ENCODE measurements around the gene GJA4.
A peak's percentile ranks its signal among the peaks of the same experiment; 100 is the strongest.
"Not testable (repeated sequence)": the region's sequence is repeated elsewhere in the genome, so short reads cannot be mapped to it uniquely, and the experiment has no call there.

GJA4 gene

GRCh38 chr1:34770891-34771504 is 21.8 kb upstream of the GJA4 start:
- DNase-seq (ENCODE audit: low read depth in 2 of 2) = no peak

GRCh38 chr1:34771573-34772371 is 21.0 kb upstream of the GJA4 start:
- DNase-seq (ENCODE audit: low read depth in 2 of 2) = no peak

GRCh38 chr1:34773114-34773513 is 19.7 kb upstream of the GJA4 start:
- DNase-seq (ENCODE audit: low read depth in 2 of 2) = not testable (repeated sequence)

- no peak for DNase-seq (ENCODE audit: low read depth in 2 of 2)
Observed at GRCh38 chr1:34774957-34775356, 17.8 kb upstream of the GJA4 start.

GRCh38 chr1:34776911-34777310 is 15.9 kb upstream of the GJA4 start:
- no peak for DNase-seq (ENCODE audit: low read depth in 2 of 2)

- DNase-seq (ENCODE audit: low read depth in 2 of 2) = no peak
Observed at GRCh38 chr1:34777519-34778321, 15.1 kb upstream of the GJA4 start.

- no peak for DNase-seq (ENCODE audit: low read depth in 2 of 2)
Observed at GRCh38 chr1:34778381-34778780, 14.4 kb upstream of the GJA4 start.

GRCh38 chr1:34779005-34779404 is 13.8 kb upstream of the GJA4 start:
- no peak for DNase-seq (ENCODE audit: low read depth in 2 of 2)

GRCh38 chr1:34779526-34779925 is 13.3 kb upstream of the GJA4 start:
- DNase-seq (ENCODE audit: low read depth in 2 of 2) = no peak

GRCh38 chr1:34779962-34780361 is 12.8 kb upstream of the GJA4 start:
- DNase-seq (ENCODE audit: low read depth in 2 of 2) = no peak

GRCh38 chr1:34780528-34780927 is 12.3 kb upstream of the GJA4 start:
- no peak for DNase-seq (ENCODE audit: low read depth in 2 of 2)

- no peak for DNase-seq (ENCODE audit: low read depth in 2 of 2)
Observed at GRCh38 chr1:34781071-34781843, 11.5 kb upstream of the GJA4 start, which contains the start of gene GJB3. GJB3 (plus strand) TSS chr1:34781214; CDS start chr1:34784763, 3,549 bp downstream.

- DNase-seq (ENCODE audit: low read depth in 2 of 2) = no peak
Observed at GRCh38 chr1:34781844-34782391, 10.9 kb upstream of the GJA4 start.

- no peak for DNase-seq (ENCODE audit: low read depth in 2 of 2)
Observed at GRCh38 chr1:34784751-34785221, 8.0 kb upstream of the GJA4 start.

GRCh38 chr1:34785231-34785874 is 7.4 kb upstream of the GJA4 start:
- no peak for DNase-seq (ENCODE audit: low read depth in 2 of 2)

GRCh38 chr1:34785875-34786470 is 6.8 kb upstream of the GJA4 start:
- DNase-seq (ENCODE audit: low read depth in 2 of 2) = no peak

- peak; percentile 38 to 63 for DNase-seq (ENCODE audit: low read depth in 2 of 2)
Observed at GRCh38 chr1:34786521-34787325, 6.1 kb upstream of the GJA4 start.

- DNase-seq (ENCODE audit: low read depth in 2 of 2) = no peak
Observed at GRCh38 chr1:34787461-34788420, 5.1 kb upstream of the GJA4 start.

All from stimulated activated CD4-positive, alpha-beta T cell treated with anti-CD3 and anti-CD28 coated beads, Interleukin-15, amount 100 ng/mL, for 48 hours (primary cell).